GM12878 (cell line): Measurements from ENCODE around the gene ASS1.

Experiments used
- CHD4 ChIP-seq: fragments of 200-600 bp; sonication (generic); IDR thresholded peaks from 2 replicates; pipeline ENCODE4 v1.6.1; 2016; ENCODE audit warnings: mild to moderate bottlenecking
- ZNF274 ChIP-seq: IDR thresholded peaks from one replicate; pipeline ENCODE4 v1.8.0; 2011; ENCODE audit not compliant: insufficient read length, insufficient read depth

DNA sequence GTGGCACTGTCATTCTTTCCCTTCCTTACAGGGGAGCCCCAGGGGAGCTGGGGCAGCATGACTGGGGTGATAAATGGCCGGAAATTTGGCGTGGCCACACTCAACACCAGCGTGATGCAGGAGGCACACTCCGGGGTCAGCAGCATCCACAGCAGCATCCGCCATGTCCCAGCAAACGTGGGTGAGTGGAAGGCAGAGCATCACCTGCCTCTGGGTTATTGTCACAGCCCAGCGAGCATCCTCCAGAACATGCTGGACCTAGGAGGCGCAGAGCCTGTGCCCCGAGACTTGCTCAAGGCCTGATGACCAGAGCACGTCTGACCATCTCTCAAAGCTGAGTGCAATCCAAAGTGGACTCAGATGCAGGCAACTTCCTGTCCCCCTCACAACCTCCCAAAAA lies 22.2 kb upstream of the ASS1 start:
- TF ChIP-seq ZNF274 = no peak
- no peak for TF ChIP-seq CHD4
